SK-N-SH treated with all-trans-retinoic acid at 6 μM for 48 hours (cell line): Measurements from ENCODE around the gene ANO10.
"Not testable (repeated sequence)": the region's sequence is repeated elsewhere in the genome, so short reads cannot be mapped to it uniquely, and the experiment has no call there.

Source experiments
- ARNTL ChIP-seq: fragments of 450-650 bp; formaldehyde crosslinking; IDR thresholded peaks from 2 replicates; pipeline ENCODE4 v1.5.0; 2020; ENCODE audit warnings: low read depth, mild to moderate bottlenecking, moderate library complexity, borderline replicate concordance
- ZC3H10 ChIP-seq: fragments of 250-450 bp; sonication (Bioruptor Pico); IDR thresholded peaks from 2 replicates; pipeline ENCODE4 v1.5.1; 2021; ENCODE audit warnings: mild to moderate bottlenecking, moderate library complexity
- ZFP30 ChIP-seq: fragments of 450-650 bp; formaldehyde crosslinking; IDR thresholded peaks from 2 replicates; pipeline ENCODE4 v1.5.0; 2022; ENCODE audit warnings: mild to moderate bottlenecking, moderate library complexity
- TF ChIP-seq, protein P1 (sequence below): fragments of 250-450 bp; sonication (Bioruptor Pico); IDR thresholded peaks from 2 replicates; pipeline ENCODE4 v1.5.1; 2021; ENCODE audit warnings: mild to moderate bottlenecking, moderate library complexity

DNA sequence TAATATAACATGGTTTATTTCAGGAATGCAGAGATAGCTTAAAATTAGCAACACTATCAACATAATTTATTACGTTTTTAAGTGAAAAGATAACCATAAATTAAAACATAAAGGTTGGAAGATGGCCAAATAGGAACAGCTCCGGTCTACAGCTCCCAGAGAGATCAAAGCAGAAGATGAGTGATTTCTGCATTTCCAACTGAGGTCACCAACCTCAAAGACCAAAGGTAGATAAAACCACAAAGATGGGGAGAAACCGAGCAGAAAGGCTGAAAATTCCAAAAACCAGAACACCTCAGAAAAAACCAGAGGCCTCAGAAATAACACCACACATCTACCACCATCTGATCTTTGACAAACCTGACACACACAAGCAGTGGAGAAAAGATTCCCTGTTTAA lies 130.0 kb downstream of the ANO10 start:
- TF ChIP-seq ZFP30, ZC3H10, ARNTL (CRISPR knock-in tag): not testable (repeated sequence)
- TF ChIP-seq, protein P1, sequence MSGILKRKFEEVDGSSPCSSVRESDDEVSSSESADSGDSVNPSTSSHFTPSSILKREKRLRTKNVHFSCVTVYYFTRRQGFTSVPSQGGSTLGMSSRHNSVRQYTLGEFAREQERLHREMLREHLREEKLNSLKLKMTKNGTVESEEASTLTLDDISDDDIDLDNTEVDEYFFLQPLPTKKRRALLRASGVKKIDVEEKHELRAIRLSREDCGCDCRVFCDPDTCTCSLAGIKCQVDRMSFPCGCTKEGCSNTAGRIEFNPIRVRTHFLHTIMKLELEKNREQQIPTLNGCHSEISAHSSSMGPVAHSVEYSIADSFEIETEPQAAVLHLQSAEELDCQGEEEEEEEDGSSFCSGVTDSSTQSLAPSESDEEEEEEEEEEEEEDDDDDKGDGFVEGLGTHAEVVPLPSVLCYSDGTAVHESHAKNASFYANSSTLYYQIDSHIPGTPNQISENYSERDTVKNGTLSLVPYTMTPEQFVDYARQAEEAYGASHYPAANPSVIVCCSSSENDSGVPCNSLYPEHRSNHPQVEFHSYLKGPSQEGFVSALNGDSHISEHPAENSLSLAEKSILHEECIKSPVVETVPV: not testable (repeated sequence)
